GM12864 (cell line): ENCODE results near the gene ZDHHC5.

ENCODE experiments used
- DNase-seq: peaks from one replicate; pipeline ENCODE4 v3.0.0-alpha.2; 2011; ENCODE audit warnings: low read depth
- H3K4me3 ChIP-seq: 2 replicates; pipeline ENCODE4 v1.5.1; 2011; ENCODE audit warnings: mild to moderate bottlenecking, low read depth, low read length, control low read depth
- CTCF ChIP-seq: IDR thresholded peaks from 2 replicates; pipeline ENCODE4 v1.5.1; 2011; ENCODE audit warnings: low read depth, mild to moderate bottlenecking, moderate library complexity, low read length, control low read depth, inconsistent platforms; ENCODE audit errors: missing control alignments

ZDHHC5 gene

GRCh38 chr11:57644748-57645688 is 22.9 kb upstream of the ZDHHC5 start:
- DNase-seq = no peak
- peak; percentile 83 for TF ChIP-seq CTCF
- H3K4me3 ChIP-seq = no peak overlapping the region

- no peak for DNase-seq
- no peak overlapping the region for H3K4me3 ChIP-seq
Measured at GRCh38 chr11:57645689-57646085, 22.2 kb upstream of the ZDHHC5 start.

GRCh38 chr11:57646194-57646798 is 21.6 kb upstream of the ZDHHC5 start:
- DNase-seq = no peak
- no peak overlapping the region for H3K4me3 ChIP-seq
- TF ChIP-seq CTCF = no peak

More at GRCh38 chr11:57645689-57646085, 22.2 kb upstream of the ZDHHC5 start:
- no peak for TF ChIP-seq CTCF

GRCh38 chr11:57646799-57647303 is 21.1 kb upstream of the ZDHHC5 start:
- DNase-seq = no peak
- H3K4me3 ChIP-seq = no peak overlapping the region
- no peak for TF ChIP-seq CTCF

- no peak for TF ChIP-seq CTCF
- DNase-seq = no peak
- H3K4me3 ChIP-seq = no peak overlapping the region
Measured at GRCh38 chr11:57647372-57647771, 20.5 kb upstream of the ZDHHC5 start.

- no peak for DNase-seq
- H3K4me3 ChIP-seq = no peak overlapping the region
- TF ChIP-seq CTCF = no peak
Measured at GRCh38 chr11:57647960-57648800, 19.7 kb upstream of the ZDHHC5 start.
